DOHH2 (cell line): ENCODE measurements around the gene KAT8.

Source experiments
- H3F3A ChIP-seq: fragments of 200-600 bp; sonication (generic), shearing (Covaris generic); 2 replicates; pipeline ENCODE4 v1.6.0; 2016; ENCODE audit warnings: antibody characterized with exemption, mild to moderate bottlenecking; ENCODE audit not compliant: control insufficient read depth, insufficient read depth
- H3K27ac ChIP-seq: fragments of 200-600 bp; sonication (generic); 2 replicates; pipeline ENCODE4 v1.5.1; 2014; ENCODE audit warnings: low read depth, mild to moderate bottlenecking, low read length, moderate library complexity
- H3K27me3 ChIP-seq: fragments of 200-600 bp; sonication (generic); 2 replicates; pipeline ENCODE4 v1.6.1; 2014; ENCODE audit warnings: mild to moderate bottlenecking, low read length, mixed read lengths; ENCODE audit not compliant: control insufficient read depth
- H3K36me3 ChIP-seq: fragments of 200-600 bp; sonication (generic); 2 replicates; pipeline ENCODE4 v1.6.1; 2014; ENCODE audit warnings: mild to moderate bottlenecking, low read length, moderate library complexity, mixed read lengths; ENCODE audit not compliant: control insufficient read depth
- H3K4me1 ChIP-seq: fragments of 200-600 bp; sonication (generic); 2 replicates; pipeline ENCODE4 v1.6.1; 2014; ENCODE audit warnings: mild to moderate bottlenecking, low read length, mixed read lengths; ENCODE audit not compliant: control insufficient read depth
- H3K4me2 ChIP-seq: fragments of 200-600 bp; sonication (generic); 2 replicates; pipeline ENCODE4 v1.6.0; 2014; ENCODE audit warnings: mild to moderate bottlenecking, low read length, moderate library complexity
- H3K4me3 ChIP-seq: fragments of 200-600 bp; sonication (generic); 2 replicates; pipeline ENCODE4 v1.5.1; 2014; ENCODE audit warnings: mild to moderate bottlenecking, low read length, mixed read lengths
- H3K79me2 ChIP-seq: fragments of 200-600 bp; sonication (generic); 2 replicates; pipeline ENCODE4 v1.6.1; 2014; ENCODE audit warnings: mild to moderate bottlenecking, low read length, mixed read lengths; ENCODE audit not compliant: control insufficient read depth
- H3K9me2 ChIP-seq: fragments of 200-600 bp; sonication (generic); replicated peaks from 2 replicates; pipeline ENCODE4 v1.6.1; 2014; ENCODE audit warnings: mild to moderate bottlenecking, low read length, mixed read lengths; ENCODE audit not compliant: control insufficient read depth
- H3K9me3 ChIP-seq: fragments of 200-600 bp; sonication (generic); 2 replicates; pipeline ENCODE4 v1.6.1; 2014; ENCODE audit warnings: antibody characterized with exemption, low read length, mixed read lengths; ENCODE audit not compliant: control insufficient read depth, insufficient read depth
- H4K20me1 ChIP-seq: fragments of 200-600 bp; sonication (generic); 2 replicates; pipeline ENCODE4 v1.6.0; 2014; ENCODE audit warnings: low read depth, mild to moderate bottlenecking, antibody characterized with exemption, low read length, moderate library complexity; ENCODE audit not compliant: control insufficient read depth, insufficient read depth
- CTCF ChIP-seq: fragments of 200-600 bp; sonication (generic); IDR thresholded peaks from one replicate; pipeline ENCODE4 v1.5.1; 2014; ENCODE audit warnings: antibody characterized with exemption, mild to moderate bottlenecking, low read depth, low read length; ENCODE audit not compliant: poor library complexity, severe bottlenecking
- EZH2phosphoT487 ChIP-seq: fragments of 200-600 bp; sonication (generic); IDR thresholded peaks from 2 replicates; pipeline ENCODE4 v1.6.1; 2017; ENCODE audit warnings: borderline replicate concordance, mild to moderate bottlenecking, antibody characterized with exemption, low read length, moderate library complexity, mixed read lengths

KAT8 gene

GRCh38 chr16:31086629-31086906, 30.9 kb upstream of the KAT8 start:
- H3K9me2 ChIP-seq = no peaks in the 10 kb centered on the region
- peaks cover 52% of the 10 kb centered on the region for H3K36me3 ChIP-seq
- 0 out of 2 replicates have a peak, but pooled peaks cover 4% of the 10 kb centered on the region for H4K20me1 ChIP-seq
- H3K79me2 ChIP-seq = peaks cover 5% of the 10 kb centered on the region; the same call in 1 of the 2 replicates
- no peaks in the 10 kb centered on the region for H3K9me3 ChIP-seq
- H3K4me2 ChIP-seq = no peak overlapping the region
- H3K27me3 ChIP-seq = no peaks in the 10 kb centered on the region
- H3K4me1 ChIP-seq = peaks cover 3% of the 10 kb centered on the region; the same call in 1 of the 2 replicates
- H3F3A ChIP-seq = no peaks in the 10 kb centered on the region
- no peak overlapping the region for H3K27ac ChIP-seq
- H3K4me3 ChIP-seq = no peak overlapping the region
- no peak for TF ChIP-seq EZH2phosphoT487

- Histone ChIP-seq H3K9me2 (no peaks in the 10 kb centered on the region), H3K4me3 (no peak overlapping the region), H3K79me2 (peaks cover 8% of the 10 kb centered on the region), H3K4me1 (peaks cover 3% of the 10 kb centered on the region; the same call in 1 of the 2 replicates), H3K9me3 (no peaks in the 10 kb centered on the region), H3F3A (no peaks in the 10 kb centered on the region), H3K27ac (no peak overlapping the region), H3K27me3 (no peaks in the 10 kb centered on the region), H3K36me3 (peaks cover 44% of the 10 kb centered on the region), H3K4me2 (no peak overlapping the region), H4K20me1 (0 out of 2 replicates have a peak, but pooled peaks cover under 1% of the 10 kb centered on the region)
- TF ChIP-seq EZH2phosphoT487 (no peak), CTCF (no peak)
Observed at GRCh38 chr16:31087481-31087880, 30.0 kb upstream of the KAT8 start.

GRCh38 chr16:31087971-31088370, 29.5 kb upstream of the KAT8 start:
- Histone ChIP-seq H3K36me3 (peaks cover 41% of the 10 kb centered on the region), H3K9me2 (no peaks in the 10 kb centered on the region), H3K4me1 (peaks cover 4% of the 10 kb centered on the region), H3K79me2 (peaks cover 13% of the 10 kb centered on the region), H3K27me3 (no peaks in the 10 kb centered on the region), H3K9me3 (no peaks in the 10 kb centered on the region), H3K4me2 (no peak overlapping the region), H3K4me3 (no peak overlapping the region), H4K20me1 (no peaks in the 10 kb centered on the region), H3K27ac (no peak overlapping the region), H3F3A (no peaks in the 10 kb centered on the region)
- TF ChIP-seq CTCF (no peak), EZH2phosphoT487 (no peak)

- H3K27me3 ChIP-seq = no peaks in the 10 kb centered on the region
- H3K79me2 ChIP-seq = peaks cover 19% of the 10 kb centered on the region
- no peak within 1 kb of the TSS for H3K4me2 ChIP-seq
- no peaks in the 10 kb centered on the region for H3F3A ChIP-seq
- TF ChIP-seq EZH2phosphoT487 = no peak
- TF ChIP-seq CTCF = no peak
- H4K20me1 ChIP-seq = no peaks in the 10 kb centered on the region
- H3K4me3 ChIP-seq = no peak within 1 kb of the TSS
- H3K36me3 ChIP-seq = peaks cover 37% of the 10 kb centered on the region
- no peaks in the 10 kb centered on the region for H3K9me2 ChIP-seq
- no peak within 1 kb of the TSS for H3K27ac ChIP-seq
- H3K4me1 ChIP-seq = peaks cover 10% of the 10 kb centered on the region
- no peaks in the 10 kb centered on the region for H3K9me3 ChIP-seq
Observed at GRCh38 chr16:31088459-31089183, 28.8 kb upstream of the KAT8 start, which contains the start of gene PRSS53. Gene PRSS53, minus strand, starts transcription at chr16:31088943. Its CDS starts 134 bp downstream, at chr16:31088809.
